ENCODE data around the gene ICAM2.
A peak's percentile ranks its signal among the peaks of the same experiment; 100 is the strongest.

Gene ICAM2

DNA sequence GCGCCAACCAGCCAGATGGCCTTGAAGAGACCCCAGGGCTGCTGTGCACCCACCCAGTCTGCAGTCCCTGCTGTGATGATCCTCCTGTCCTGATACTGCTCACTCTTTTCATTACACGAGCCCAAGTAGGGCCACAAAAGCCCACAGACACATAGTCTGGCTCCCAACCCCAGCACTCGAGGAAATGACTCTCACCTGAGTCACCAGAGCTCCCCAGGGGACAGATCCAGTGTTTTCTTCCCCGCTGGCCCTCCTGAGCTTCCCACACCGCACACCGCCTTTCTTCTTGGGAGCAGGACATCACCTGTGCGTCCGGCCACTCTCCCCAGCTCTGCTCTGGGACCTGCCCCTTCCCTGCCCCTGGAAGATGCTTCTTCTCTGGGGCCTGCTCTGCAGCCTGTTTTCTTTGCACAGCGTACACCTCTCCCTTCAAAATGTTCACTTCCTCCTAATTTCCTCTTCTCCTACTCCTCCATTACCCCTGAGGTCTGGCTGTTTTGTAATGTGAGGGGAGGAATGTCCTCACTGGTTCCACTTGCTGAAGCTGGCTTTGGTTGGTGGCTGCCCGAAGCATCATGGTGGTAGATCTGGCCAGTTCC lies 45.7 kb downstream of the ICAM2 start:
- no peak for DNase-seq (ENCODE audit: low spot score)

DNA sequence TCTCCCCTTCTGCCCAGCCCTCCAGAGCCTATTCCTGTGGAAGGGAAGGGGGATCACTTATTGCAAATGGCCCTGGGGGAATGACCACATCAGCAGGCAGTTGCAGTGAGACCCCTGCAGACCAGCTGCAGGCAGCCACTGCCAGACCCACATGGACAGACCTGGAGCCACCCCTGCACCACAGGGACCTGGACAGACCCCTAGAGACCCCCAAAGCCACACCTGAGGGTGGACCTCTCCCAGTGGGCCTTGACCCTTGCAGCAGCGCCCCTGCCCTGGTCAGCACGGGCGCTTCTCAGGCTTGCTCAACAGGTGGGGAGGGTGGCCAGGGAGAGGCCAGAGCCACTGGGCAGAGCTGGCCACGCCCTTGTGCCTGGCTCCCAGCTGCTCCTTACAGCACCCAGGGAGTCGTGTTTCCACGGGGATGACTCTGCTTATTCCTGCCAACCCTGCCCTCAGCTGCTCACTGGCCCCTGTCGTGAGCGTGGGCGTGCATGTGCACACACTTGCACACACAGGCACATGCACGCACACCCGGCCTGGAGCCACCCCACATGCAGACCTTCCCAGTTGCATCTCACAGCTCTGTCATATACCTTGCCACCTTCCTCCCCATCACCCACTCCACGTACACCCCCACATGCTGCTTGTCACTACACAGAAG lies 46.4 kb downstream of the ICAM2 start:
- DNase-seq (ENCODE audit: low spot score): no peak

DNA sequence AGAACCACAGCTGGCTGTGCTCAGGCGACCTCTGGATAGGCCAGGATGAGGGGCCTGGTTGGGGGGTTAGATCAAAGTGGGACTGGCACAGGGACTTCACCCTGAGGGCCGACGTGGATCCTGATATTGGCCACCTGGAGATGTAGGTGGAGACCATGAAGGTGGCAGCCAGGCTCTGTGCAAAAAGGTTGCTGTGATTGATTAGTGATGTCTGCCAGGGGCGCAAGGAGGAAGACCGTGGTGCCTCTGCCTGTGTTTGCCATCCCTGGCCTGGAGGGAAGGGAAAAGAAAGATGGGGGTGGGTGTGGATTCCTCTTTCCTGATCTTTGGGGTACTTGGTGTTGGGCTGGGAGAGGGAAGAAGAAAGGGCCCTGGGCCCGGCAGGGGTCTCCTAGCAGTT lies 47.2 kb downstream of the ICAM2 start:
- DNase-seq (ENCODE audit: low spot score): no peak

DNA sequence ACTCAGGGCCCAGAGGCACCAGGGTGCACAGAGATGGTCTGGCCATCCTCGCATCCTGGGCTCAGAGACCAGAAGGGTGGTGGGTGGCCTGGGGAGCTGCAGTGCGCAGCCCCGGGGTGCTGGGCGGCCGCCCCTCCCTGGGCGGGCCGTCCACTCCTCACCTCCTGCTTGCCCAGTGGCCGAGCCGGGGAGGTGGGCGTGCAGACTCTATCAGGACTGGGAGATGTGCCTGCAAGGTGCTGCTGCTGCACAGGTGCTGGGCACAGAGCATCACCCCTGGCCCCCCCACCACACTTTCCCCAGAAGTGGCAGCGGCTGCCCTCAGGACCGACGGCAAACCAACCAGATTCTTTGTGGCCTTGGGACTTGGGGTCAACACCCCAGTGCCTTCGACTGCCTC lies 47.6 kb downstream of the ICAM2 start, which contains the start of gene SCN4A:
Gene SCN4A, minus strand, starts transcription at position 123 of the 400 bp plus-strand sequence. Its CDS starts 77 bp downstream, at position 46.
- DNase-seq (ENCODE audit: low spot score): no peak

DNA sequence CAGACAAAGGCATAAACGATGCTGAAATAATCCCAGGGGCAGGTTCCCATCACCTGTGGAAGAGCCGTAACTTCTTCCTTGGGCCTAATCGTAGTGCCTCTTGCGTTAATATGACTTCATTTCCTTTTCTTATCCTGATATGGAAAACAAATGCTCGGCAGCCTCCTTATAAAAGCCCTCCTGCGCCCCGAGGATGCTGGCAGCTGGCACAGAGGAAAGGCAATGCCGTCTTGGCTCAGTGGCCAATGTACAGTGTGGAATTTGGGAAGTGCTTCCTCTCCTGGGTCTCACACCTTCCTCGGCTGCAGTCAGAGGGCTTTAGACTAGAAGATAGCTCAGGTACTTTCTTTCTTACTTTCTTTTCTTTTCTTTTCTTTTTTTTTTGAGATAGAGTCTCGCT lies 51.2 kb downstream of the ICAM2 start:
- no peak for DNase-seq (ENCODE audit: low spot score)

DNA sequence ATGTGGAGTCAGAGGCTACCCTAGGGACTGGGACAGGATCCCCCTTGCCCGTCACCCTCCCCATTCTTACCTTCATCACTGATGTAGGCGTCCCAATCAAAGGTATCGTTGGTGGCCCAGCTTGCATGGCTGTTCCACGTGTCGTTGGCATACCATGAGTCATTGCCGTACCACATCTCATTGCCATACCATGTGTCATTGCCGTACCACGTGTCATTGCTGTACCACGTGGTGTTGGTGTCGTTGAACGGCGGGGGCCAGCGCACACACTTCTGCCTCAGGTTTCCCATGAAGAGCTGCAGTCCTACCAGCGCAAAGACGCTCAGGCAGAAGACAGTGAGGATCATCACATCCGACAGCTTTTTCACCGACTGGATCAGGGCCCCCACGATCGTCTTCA lies 52.5 kb downstream of the ICAM2 start:
- peak; percentile 18 for DNase-seq (ENCODE audit: low spot score)

DNA sequence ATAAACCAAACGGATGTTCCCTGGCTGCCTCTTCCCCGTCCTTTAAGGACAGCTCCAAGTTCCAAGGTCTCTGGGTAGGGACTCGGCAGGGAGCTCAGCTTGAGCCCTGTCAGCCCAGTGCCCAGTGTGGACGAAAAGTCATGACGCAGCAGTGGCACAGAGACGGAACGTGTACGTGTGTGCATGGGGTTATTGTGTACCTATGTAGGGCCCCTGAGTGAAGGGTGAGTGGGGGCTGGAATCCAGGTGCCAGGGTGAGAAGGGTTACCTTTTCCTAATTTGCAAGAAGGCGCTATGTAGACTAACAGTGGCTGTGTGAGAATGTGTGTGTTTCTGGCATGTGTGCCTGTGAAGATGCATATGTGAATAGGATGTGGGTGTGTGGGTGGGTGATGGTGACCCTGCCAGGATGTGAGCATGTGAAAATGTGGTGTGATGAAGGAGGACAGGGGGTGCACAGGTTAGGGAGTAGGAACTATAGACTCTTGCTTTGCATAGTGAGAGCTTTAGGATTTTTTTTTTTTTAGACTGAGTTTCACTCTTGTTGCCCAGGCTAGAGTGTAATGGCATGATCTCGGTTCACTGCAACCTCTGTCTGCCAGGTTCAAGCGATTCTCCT lies 53.7 kb downstream of the ICAM2 start:
- no peak for DNase-seq (ENCODE audit: low spot score)

DNA sequence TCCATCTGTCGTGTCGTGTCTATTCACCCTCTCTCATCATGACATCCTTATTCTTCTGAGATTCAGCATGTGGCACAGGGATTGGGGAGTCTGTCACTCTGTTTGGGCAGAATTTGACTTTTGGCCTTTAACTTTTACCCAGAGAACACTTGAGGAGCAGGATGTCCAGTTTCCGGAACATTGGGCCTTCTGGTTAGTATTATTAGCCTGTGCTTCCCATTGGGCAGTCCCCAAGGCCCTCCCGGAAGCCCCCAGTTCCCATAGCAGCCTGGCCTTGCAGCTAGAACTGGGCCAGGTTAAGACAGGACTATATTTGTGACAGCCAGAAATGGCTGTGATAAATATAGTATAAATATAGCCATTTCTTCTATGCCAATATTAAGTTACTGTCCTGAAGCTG lies 57.3 kb downstream of the ICAM2 start:
- DNase-seq (ENCODE audit: low spot score): no peak

DNA sequence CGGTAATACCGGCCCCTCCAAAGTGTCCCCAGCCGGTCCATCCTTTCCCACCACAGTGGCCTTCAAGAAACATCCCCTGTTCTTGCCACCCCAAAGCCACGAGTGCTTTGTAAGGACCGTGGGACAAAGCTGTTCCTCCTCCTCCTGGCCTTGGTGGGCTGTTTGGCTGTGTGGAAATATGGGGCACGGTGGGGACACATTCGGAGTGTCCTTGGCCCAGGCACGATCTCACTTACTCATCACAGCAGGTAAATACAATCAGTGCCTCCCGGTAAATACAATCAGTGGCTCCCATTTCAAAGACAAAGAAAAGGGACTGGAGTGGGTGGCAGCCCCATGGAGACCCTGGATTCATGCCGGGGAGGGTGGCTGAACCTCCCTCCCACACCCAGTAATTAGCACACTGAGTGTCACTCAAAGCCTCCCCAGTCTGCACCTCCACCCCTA lies 58.1 kb downstream of the ICAM2 start:
- DNase-seq (ENCODE audit: low spot score): no peak

DNA sequence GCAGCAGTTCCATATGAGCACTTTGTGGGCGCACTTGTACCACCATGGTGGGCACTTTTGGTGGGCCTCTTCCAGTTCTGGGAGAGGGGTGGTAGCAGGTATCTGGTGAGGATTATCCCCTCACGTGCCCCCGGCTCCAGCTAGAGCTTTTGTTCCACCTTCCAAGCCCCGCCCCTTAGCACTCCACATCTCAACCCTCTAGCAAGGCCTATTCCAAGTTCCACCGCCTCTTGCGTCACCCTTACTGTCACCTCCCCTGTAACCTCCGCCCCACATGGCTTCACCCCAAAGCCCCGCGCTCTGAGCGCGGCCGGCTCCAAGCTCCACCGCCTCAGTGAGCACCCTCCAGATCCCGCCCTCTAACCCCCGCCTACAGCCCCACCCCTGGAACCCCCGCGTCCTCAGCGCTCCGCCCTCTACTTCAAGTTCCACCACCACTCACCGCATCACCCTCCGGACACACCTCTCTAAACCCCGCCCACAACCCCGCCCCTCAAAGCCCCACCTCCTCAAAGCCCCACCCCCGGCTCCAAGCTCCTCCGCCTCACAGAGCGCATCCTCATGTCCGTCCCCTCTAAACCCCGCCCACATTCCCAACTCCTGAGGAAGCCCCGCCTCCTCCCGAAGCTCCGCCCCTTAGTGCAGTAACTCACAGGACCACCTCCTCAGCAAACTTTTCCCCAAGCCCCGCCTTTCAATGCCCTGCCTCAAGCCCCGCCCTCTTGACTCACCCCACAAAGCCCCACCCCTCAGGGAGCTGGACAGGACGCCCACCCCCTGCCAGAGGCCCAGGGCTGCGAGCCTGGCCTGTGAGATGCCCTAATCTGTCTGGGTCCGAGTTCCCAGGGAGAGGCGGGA lies 58.8 kb downstream of the ICAM2 start:
- peak; percentile 12 for DNase-seq (ENCODE audit: low spot score)

DNA sequence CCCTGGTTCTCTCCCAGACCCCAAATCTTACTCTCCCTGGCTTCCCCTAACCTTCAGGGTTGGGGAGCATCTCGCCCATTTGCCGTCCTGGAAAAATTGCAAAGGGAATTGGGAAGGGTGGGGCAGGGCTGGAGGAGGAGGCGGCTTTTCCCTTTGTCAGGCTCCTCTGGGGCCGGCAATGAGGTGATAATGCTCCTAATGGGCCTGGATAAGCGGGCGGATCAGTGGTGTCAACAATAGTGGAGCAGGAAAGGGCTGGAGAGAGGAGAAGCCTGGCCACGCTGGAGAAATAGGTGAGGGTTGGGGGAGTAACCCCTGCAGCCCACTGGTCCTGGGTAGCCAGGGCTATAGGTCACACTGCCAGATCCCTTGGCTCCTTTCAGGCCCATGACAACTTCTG lies 60.0 kb downstream of the ICAM2 start:
- DNase-seq (ENCODE audit: low spot score): no peak

DNA sequence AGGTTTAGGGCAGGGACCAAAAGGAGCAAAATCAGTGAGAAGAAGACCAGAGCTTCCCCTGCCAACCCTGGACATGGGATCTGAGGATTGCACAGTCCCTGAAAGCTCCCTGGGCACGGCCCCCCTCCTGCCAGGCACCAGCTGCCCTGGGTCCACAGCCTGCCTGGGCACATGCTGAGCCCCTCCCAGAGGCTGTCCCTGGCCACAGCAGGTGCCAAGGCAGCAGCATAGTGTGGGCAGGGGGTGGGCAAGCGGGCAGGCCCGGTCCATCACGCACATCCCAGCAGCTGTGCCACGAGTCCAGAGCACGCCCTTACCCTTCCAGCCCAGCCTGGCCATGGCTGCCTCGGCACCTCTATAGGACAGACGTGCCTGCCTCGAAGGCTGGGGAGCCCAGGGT lies 60.4 kb downstream of the ICAM2 start:
- DNase-seq (ENCODE audit: low spot score): no peak

DNA sequence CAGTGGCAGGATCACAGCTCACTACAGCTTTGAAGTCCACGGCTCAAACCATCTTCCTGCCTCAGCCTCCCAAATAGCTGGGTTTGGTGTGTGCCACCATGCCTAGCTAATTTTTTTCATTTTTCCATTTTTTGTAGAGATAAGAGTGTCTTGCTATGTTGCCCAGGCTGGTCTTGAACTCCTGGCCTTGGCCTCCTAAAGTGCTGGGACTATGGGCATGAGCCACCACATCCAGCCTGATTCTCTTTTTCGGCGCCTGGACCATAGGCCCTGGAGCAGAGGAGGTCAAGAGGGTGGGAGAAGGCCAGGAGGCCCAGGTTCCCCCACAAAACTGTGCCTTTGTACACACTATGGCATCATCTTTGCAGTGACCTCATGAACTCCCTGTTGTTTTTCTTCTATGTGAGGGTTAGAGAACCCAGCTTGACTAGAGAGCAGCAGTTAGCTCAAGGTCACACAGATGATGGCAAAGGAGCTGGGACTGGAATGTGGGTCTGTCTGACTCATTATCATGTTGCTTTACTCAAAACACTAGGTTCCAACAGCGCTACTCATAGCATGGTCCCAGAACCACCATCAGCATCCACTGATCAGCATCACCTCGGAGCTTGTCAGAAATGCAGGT lies 64.0 kb downstream of the ICAM2 start:
- DNase-seq (ENCODE audit: low spot score): no peak

DNA sequence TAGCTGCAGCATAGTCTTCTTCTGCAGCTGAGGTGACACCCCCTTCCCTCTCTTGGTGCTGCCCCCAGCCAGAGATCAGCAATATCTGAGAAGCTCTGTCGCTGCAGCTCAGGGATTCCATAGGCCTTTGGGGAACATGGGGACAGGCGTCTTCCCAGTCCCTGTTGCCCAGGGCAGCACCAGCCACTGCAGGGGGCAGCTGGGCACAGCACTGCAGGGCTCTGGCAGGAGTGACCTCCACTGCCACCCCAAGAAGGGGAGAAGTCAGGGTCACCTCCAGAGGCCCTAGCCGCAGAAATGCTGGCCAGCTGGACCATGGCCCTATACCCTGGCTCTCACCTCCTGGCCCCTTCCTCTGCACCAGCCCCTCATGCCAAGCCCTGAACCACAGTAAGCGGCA lies 64.6 kb downstream of the ICAM2 start:
- no peak for DNase-seq (ENCODE audit: low spot score)

DNA sequence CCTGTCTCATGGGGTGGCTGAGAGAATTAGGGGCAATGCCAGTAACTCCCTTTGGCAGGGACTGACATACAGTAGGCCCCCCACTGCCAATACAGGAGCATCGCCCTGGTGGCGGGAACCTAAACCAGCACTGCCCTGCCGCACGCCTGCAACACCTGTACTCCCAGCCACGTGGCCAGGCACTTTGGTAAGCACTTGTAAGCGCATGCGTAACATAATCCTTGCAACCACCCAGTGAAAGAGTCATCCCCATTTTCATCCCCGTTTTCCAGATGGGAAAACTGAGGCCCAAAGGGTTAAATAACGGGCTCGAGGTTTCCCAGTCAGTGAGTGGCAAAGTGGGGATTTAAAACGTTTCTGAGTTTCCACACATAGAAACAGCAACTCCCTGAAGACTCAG lies 65.2 kb downstream of the ICAM2 start:
- DNase-seq (ENCODE audit: low spot score): no peak

DNA sequence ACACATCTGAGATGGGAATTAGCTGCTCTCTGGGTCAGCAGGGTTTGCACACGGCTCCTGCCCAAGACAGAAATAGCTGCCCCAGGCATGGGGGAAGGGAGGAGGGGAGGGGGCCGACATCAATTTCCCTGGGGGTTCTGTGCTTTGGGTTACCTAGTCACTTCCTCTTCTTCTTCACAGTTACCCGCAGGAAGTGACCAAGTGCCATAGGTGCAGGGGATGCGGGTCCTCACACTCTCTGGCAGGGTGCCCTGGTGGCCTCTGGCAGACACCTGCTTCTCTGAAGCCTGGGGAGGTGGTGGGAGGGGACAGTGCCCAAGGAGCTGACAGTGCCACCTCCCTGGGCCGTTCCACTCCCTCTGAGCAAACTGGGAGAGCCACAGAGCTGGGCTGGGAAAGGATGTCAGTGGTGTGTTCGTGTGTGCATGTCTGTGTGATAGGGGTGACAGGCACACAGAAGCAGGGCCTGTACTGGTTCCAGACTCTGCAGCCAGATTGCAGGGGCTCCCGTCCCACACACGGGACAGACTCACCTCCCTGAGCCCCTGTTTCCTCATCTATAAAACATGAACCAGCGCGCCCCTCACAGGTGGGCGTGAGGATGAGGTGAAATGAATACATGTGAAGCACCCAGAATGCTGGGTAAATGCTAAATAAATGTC lies 65.9 kb downstream of the ICAM2 start:
- DNase-seq (ENCODE audit: low spot score): peak; percentile 28

Measured in CD4-positive, alpha-beta T cell treated with Interleukin-15 for 4 hours (primary cell).